ENCODE results near the gene PLXNC1. TPM values are rescaled to one million over a fixed set of nuclear protein-coding genes. Genes with fewer than 3 reads are reported as not detected.

The PLXNC1 gene
- total and polyA plus RNA-seq, 9 of the 15 experiments (the other 6 are each of a cell fraction or from before 2014, with no cell fraction given), result 0.08 to 0.87 (median 0.28) TPM

DNA sequence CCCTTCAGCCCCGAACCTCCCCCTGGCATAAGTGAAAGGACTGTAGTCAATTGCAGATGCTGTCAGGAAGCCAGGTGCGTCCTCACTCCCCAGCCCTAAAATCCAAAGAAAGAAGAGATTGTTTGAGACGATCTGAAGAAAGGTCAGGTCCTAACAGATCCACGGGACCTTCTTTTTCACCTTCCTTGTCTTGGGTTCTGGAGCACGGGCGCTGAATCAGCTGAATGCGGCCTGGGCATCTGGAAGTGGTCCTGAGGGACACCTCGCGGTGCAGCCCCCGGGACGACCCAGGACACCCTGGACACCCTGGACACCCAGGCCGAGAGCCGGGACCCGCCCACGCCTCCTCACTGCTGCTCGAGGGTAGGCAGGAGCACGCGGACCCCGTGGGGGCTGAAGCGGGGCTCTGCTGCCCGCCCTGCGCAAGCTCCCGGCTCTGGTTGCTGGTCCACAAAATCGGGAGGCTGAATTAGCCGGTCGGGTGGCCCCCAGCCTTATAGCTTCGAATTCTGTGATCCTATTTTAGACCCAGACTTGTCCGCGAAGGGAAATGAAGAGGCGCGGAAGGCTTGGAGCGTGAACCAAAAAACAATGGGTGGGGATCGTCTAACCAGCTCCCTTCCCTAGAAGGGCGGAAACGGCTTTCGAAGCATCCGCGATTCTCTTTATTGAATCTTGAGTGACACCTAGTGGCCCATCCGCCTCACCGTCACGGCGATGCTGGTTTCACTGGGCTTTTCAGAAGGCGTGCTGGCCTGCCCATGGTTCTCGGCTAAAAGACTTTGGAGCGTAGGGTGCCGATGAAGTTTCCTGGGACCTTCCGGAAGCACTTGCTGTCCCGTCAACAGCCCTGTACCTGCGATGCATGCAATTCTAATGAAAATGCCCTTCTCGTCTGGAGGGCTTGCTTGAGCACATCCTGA lies 46.4 kb upstream of the PLXNC1 start (continued):
- TF ChIP-seq NELFE (IDR thresholded peaks at IDR 0.05; ENCODE audit: insufficient read depth, insufficient read length) (no peak), ZNF551 (CRISPR knock-in tag; IDR thresholded peaks at IDR 0.05) (no peak), ZBTB17 (CRISPR knock-in tag; IDR thresholded peaks at IDR 0.05) (0 out of 2 replicates have a peak, but pooled peaks have one; percentile 32), CHD1 (IDR thresholded peaks at IDR 0.05; ENCODE audit: low read length) (no peak), SRSF9 (IDR thresholded peaks at IDR 0.05; ENCODE audit: borderline replicate concordance, low read depth, low read length) (no peak), SPI1 (IDR thresholded peaks at IDR 0.05; ENCODE audit: borderline replicate concordance, low read depth, low read length) (no peak), PTBP1 (IDR thresholded peaks at IDR 0.05; ENCODE audit: low read depth, low read length) (no peak), ZNF282 (CRISPR knock-in tag; IDR thresholded peaks at IDR 0.05) (no peak), ZC3H4 (CRISPR knock-in tag; IDR thresholded peaks at IDR 0.05; ENCODE audit: borderline replicate concordance) (no peak), ZNF589 (CRISPR knock-in tag; IDR thresholded peaks at IDR 0.05; ENCODE audit: low read depth) (no peak), POLR2G (IDR thresholded peaks at IDR 0.05; ENCODE audit: low read depth, low read length) (peak; percentile 49), EGR1 (conservative IDR thresholded peaks at IDR 0.05) (peak; percentile 29), NRF1 (conservative IDR thresholded peaks at IDR 0.05 in 1 of 2, IDR thresholded peaks at IDR 0.05 in 1 of 2) (peak; percentile 72 to 78), SRSF7 (optimal IDR thresholded peaks at IDR 0.05; ENCODE audit: low read depth, low read length) (no peak), ZZZ3 (IDR thresholded peaks at IDR 0.05) (no peak), ZFX (CRISPR knock-in tag; IDR thresholded peaks at IDR 0.05) (no peak), CREM (IDR thresholded peaks at IDR 0.05; ENCODE audit: low read depth) (peak; percentile 49; the same call in 1 of the 2 replicates), ESRRA (IDR thresholded peaks at IDR 0.05; ENCODE audit: borderline replicate concordance, low read depth) (peak; percentile 27; the same call in 1 of the 2 replicates)
- TF ChIP-seq, protein P1, sequence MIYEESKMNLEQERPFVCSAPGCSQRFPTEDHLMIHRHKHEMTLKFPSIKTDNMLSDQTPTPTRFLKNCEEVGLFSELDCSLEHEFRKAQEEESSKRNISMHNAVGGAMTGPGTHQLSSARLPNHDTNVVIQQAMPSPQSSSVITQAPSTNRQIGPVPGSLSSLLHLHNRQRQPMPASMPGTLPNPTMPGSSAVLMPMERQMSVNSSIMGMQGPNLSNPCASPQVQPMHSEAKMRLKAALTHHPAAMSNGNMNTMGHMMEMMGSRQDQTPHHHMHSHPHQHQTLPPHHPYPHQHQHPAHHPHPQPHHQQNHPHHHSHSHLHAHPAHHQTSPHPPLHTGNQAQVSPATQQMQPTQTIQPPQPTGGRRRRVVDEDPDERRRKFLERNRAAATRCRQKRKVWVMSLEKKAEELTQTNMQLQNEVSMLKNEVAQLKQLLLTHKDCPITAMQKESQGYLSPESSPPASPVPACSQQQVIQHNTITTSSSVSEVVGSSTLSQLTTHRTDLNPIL (CRISPR knock-in tag; IDR thresholded peaks at IDR 0.05), result no peak
- TF ChIP-seq, protein P2, sequence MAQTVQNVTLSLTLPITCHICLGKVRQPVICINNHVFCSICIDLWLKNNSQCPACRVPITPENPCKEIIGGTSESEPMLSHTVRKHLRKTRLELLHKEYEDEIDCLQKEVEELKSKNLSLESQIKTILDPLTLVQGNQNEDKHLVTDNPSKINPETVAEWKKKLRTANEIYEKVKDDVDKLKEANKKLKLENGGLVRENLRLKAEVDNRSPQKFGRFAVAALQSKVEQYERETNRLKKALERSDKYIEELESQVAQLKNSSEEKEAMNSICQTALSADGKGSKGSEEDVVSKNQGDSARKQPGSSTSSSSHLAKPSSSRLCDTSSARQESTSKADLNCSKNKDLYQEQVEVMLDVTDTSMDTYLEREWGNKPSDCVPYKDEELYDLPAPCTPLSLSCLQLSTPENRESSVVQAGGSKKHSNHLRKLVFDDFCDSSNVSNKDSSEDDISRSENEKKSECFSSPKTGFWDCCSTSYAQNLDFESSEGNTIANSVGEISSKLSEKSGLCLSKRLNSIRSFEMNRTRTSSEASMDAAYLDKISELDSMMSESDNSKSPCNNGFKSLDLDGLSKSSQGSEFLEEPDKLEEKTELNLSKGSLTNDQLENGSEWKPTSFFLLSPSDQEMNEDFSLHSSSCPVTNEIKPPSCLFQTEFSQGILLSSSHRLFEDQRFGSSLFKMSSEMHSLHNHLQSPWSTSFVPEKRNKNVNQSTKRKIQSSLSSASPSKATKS (CRISPR knock-in tag; IDR thresholded peaks at IDR 0.05), result no peak
- TF ChIP-seq, protein P3, sequence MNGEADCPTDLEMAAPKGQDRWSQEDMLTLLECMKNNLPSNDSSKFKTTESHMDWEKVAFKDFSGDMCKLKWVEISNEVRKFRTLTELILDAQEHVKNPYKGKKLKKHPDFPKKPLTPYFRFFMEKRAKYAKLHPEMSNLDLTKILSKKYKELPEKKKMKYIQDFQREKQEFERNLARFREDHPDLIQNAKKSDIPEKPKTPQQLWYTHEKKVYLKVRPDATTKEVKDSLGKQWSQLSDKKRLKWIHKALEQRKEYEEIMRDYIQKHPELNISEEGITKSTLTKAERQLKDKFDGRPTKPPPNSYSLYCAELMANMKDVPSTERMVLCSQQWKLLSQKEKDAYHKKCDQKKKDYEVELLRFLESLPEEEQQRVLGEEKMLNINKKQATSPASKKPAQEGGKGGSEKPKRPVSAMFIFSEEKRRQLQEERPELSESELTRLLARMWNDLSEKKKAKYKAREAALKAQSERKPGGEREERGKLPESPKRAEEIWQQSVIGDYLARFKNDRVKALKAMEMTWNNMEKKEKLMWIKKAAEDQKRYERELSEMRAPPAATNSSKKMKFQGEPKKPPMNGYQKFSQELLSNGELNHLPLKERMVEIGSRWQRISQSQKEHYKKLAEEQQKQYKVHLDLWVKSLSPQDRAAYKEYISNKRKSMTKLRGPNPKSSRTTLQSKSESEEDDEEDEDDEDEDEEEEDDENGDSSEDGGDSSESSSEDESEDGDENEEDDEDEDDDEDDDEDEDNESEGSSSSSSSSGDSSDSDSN (IDR thresholded peaks at IDR 0.05; ENCODE audit: borderline replicate concordance in 1 of 2, low read depth in 2 of 2, low read length in 2 of 2), result 0 out of 4 replicates have a peak, but pooled peaks of 1 of the 2 experiments have one; percentile 28

Measured in K562 (cell line).